GM12873 (cell line): ENCODE data around the gene KAT8.
A peak's percentile ranks its signal among the peaks of the same experiment; 100 is the strongest.

ENCODE experiments used
- CTCF ChIP-seq: IDR thresholded peaks from 2 replicates; pipeline ENCODE4 v1.5.1; 2012; ENCODE audit warnings: low read depth, mild to moderate bottlenecking, moderate library complexity, low read length, control low read depth; ENCODE audit not compliant: insufficient read depth; ENCODE audit errors: missing control alignments

The KAT8 gene

GRCh38 chr16:31135535-31136286 lies 18.2 kb downstream of the KAT8 start, which contains the start of gene PRSS8:
TSS of gene PRSS8 (minus strand) at chr16:31135727. CDS start at chr16:31135498, 229 bp downstream.
- TF ChIP-seq CTCF, result no peak

GRCh38 chr16:31136287-31136662 lies 18.8 kb downstream of the KAT8 start:
- TF ChIP-seq CTCF, result no peak

- TF ChIP-seq CTCF, result no peak
These were observed 21.4 kb downstream of the KAT8 start for GRCh38 chr16:31138621-31139578.

- no peak for TF ChIP-seq CTCF
These were observed 24.1 kb downstream of the KAT8 start for GRCh38 chr16:31141489-31142108.

DNA sequence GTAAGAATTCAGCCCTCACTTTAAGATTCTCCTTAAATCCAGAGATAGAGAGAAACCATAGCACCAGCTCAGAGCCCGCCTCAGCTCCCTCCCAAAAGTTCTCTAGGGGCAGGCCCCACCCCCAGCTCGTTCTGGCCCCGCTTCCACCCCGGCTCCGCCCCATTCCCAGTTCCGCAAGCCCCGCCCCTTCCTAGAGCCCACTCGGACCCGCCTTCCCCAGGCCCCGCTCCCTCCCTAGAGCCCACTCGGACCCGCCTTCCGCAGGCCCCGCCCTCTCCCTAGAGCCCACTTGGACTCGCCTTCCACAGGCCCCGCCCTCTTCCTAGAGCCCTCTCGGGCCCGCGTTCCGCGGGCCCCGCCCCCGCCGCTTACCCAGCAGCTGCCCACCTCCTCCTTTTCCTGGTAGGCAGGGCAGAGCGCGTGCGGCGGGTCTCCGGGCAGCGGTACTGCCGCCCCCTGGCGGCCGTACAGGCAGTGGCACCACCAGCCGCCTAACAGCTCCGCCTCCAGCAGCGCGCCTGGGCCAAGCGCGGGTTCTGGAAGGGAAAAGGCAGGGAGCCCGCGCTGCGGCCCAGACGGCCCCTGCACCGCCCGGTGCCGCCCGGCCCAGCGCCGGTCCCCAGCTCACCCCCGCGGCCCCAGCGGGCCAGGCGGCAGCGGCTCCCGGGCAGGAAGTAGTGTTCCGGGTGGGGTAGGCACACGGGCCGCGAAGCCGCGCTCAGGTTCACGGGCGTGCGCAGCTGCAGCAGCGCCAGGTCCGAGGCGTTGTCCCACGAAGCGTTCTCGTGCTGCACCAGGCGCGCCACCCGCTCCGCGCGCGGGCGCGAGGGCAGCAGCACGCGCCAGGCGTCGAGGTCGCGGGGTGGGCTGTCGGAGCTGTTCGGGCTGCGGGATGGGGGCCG lies 24.9 kb downstream of the KAT8 start:
- peak; percentile 90 for TF ChIP-seq CTCF

- TF ChIP-seq CTCF, result no peak
These were observed 25.7 kb downstream of the KAT8 start for GRCh38 chr16:31143011-31143693.
